ACC112 (cell line): ENCODE data around the gene TACC2.
A peak's percentile ranks its signal among the peaks of the same experiment; 100 is the strongest.
"Not testable (repeated sequence)": the region's sequence is repeated elsewhere in the genome, so short reads cannot be mapped to it uniquely, and the experiment has no call there.

ENCODE experiments used
- H2AFZ ChIP-seq: fragments of 200-600 bp; sonication (generic); one replicate; pipeline ENCODE4 v1.6.0; 2017; ENCODE audit warnings: antibody characterized with exemption, low read length; ENCODE audit not compliant: unreplicated experiment
- H3K27ac ChIP-seq: fragments of 200-600 bp; sonication (generic); 2 replicates; pipeline ENCODE4 v1.5.1; 2014; ENCODE audit warnings: low read depth, mild to moderate bottlenecking, antibody characterized with exemption, low read length, moderate library complexity
- H3K27me3 ChIP-seq: fragments of 200-600 bp; sonication (generic); 2 replicates; pipeline ENCODE4 v1.6.1; 2014; ENCODE audit warnings: mild to moderate bottlenecking, antibody characterized with exemption, low read length, moderate library complexity, mixed read lengths; ENCODE audit not compliant: insufficient read depth
- H3K36me3 ChIP-seq: fragments of 200-600 bp; sonication (generic); 2 replicates; pipeline ENCODE4 v1.6.1; 2016; ENCODE audit warnings: mild to moderate bottlenecking, antibody characterized with exemption, low read length, moderate library complexity, mixed read lengths; ENCODE audit not compliant: insufficient read depth
- H3K4me1 ChIP-seq: fragments of 200-600 bp; sonication (generic); one replicate; pipeline ENCODE4 v1.6.1; 2016; ENCODE audit warnings: low read length, mixed read lengths; ENCODE audit not compliant: insufficient read depth, unreplicated experiment, control insufficient read depth
- H3K4me3 ChIP-seq: fragments of 200-600 bp; sonication (generic); 2 replicates; pipeline ENCODE4 v1.5.1; 2014; ENCODE audit warnings: mild to moderate bottlenecking, low read depth, low read length
- H3K79me2 ChIP-seq: fragments of 200-600 bp; sonication (generic); one replicate; pipeline ENCODE4 v1.6.0; 2016; ENCODE audit warnings: low read length; ENCODE audit not compliant: control insufficient read depth, unreplicated experiment, insufficient read depth

TACC2 gene

DNA sequence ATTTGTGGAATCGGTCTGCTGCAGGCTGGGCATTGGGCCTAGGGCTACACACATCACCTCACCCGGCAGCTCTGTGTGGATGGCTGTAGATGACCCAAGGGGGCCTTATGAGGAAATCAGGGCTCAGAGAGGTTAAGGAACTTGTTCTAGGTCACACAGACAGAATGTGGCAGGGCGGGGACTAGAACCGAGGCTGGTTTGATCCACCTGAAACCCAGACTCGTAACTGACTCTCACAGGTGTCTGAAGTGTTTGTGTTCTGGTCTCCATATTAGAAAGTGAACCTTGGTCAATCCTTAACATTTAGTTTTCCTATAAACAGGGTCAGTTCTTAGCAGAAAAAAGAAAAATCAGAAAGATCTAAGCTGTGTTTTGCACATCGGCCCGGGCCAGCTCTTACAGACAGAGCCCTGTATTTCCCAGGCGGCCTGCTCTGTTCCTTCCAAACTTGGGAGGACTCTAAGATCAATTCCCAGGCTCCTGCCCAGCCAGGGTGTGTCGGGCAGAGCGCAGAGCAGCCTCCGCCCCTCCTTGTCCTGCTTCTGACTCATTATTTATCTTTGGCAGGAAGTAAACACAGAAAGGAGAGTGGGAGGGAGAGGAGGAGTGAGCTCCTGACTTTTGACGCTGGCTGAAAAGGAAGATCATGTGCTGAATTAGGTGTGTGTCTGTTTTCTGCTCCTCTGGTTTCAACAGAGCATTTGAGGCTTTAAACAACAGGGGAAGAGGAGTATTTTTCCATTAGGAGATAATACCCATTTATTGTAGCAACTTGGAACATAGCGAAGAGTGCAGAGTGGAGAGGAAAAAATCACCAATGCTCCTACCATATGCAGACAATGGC is 74.1 kb downstream of the TACC2 start:
- H3K4me3 ChIP-seq: no peak overlapping the region
- H3K36me3 ChIP-seq: no peaks in the 10 kb centered on the region
- H3K79me2 ChIP-seq: no peaks in the 10 kb centered on the region
- H3K27me3 ChIP-seq: no peaks in the 10 kb centered on the region
- peak overlapping the region; percentile 62 for H2AFZ ChIP-seq
- peaks cover 11% of the 10 kb centered on the region for H3K4me1 ChIP-seq
- H3K27ac ChIP-seq: peak overlapping the region; percentile 75

DNA sequence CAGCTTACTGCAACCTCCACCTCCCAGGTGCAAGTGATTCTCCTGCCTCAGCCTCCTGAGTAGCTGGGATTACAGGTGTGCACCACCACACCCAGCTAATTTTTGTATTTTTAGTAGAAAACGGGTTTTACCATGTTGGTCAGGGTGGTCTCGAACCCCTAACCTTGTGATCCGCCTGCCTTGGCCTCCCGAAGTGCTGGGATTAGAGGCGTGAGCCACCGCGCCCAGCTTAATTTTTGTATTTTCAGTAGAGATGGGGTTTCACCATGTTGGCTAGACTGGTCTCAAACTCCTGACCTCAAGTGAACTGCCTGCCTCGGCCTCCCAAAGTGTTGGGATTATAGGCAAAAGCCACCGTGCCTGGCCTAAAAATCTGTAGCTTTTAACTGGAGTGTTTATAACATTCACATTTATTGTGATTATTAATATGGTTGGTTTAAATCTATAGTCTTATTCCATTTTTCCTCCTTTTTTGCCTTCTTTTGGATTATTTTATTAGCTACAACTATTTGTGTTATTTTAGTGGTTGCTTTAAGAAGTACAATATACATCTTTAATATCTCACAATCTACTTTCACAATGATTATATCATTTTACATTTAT is 77.5 kb downstream of the TACC2 start:
- not testable (repeated sequence) for H3K4me3 ChIP-seq, H3K27ac ChIP-seq, H3K79me2 ChIP-seq, H3K27me3 ChIP-seq, H3K36me3 ChIP-seq, H2AFZ ChIP-seq
- peaks cover 19% of the 10 kb centered on the region for H3K4me1 ChIP-seq

DNA sequence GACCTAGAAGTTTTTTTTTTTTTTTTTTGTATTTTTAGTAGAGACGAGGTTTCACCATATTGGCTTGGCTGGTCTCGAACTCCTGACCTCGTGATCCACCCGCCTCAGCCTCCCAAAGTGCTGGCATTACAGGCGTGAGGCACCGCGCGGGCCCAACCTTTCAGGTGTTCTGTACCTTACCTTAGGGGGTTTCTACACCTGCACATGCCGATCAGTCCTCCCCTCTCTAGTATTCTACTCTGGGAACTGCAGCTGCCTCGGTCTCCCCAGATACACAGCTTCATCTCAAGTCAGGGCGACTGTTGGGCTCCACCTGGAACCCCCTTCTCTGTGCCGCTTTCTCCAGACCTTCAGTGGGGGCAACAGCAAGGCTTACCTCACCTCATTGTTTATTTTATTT is 79.9 kb downstream of the TACC2 start:
- Histone ChIP-seq H3K4me1 (peaks cover 8% of the 10 kb centered on the region), H2AFZ (no peak overlapping the region), H3K36me3 (no peaks in the 10 kb centered on the region), H3K27ac (no peak overlapping the region), H3K27me3 (no peaks in the 10 kb centered on the region), H3K4me3 (no peak overlapping the region), H3K79me2 (no peaks in the 10 kb centered on the region)

DNA sequence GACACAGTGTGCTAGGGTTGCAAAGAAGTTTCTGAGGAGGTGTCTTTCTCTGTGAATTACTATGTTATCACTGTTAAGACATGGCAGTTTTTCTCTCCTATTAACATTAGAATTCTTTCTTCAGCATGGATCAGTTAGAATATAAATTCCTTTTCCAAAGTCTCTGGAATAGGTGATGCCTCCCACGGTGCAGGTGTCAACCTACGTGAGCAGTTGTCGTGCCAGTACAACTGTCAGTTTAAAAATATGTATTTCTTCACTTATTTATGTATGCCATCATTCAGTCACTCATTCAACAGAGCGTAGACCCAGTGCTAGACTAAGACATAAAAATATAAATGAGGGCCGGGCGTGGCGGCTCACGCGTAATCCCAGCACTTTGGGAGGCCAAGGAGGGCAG is 83.5 kb downstream of the TACC2 start:
- Histone ChIP-seq H3K36me3 (no peaks in the 10 kb centered on the region), H3K27me3 (no peaks in the 10 kb centered on the region), H3K4me1 (peaks cover 8% of the 10 kb centered on the region), H3K27ac (no peak overlapping the region), H2AFZ (no peak overlapping the region), H3K79me2 (no peaks in the 10 kb centered on the region), H3K4me3 (no peak overlapping the region)

DNA sequence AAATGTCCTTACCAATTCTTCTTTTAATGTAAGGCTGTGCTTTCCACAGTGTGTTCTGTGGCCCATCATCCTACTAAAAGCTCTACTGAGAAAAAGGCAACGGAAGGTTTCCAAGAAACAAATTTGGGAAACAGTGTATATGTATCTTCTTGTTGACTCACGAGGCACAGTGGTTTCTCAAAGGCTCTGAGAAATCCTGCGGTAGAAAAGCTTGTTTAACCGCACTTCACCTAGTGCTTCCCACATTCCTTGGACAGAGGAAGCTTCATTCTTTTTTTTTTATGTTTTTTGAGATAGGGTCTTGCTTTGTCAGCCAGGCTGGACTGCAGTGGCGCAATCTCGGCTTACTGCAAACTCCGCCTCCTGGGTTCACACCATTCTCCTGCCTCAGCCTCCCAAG is 84.5 kb downstream of the TACC2 start:
- H3K4me1 ChIP-seq: peaks cover 8% of the 10 kb centered on the region
- H3K4me3 ChIP-seq: no peak overlapping the region
- H3K27me3 ChIP-seq: no peaks in the 10 kb centered on the region
- H3K79me2 ChIP-seq: no peaks in the 10 kb centered on the region
- H3K36me3 ChIP-seq: no peaks in the 10 kb centered on the region
- no peak overlapping the region for H2AFZ ChIP-seq
- H3K27ac ChIP-seq: no peak overlapping the region

DNA sequence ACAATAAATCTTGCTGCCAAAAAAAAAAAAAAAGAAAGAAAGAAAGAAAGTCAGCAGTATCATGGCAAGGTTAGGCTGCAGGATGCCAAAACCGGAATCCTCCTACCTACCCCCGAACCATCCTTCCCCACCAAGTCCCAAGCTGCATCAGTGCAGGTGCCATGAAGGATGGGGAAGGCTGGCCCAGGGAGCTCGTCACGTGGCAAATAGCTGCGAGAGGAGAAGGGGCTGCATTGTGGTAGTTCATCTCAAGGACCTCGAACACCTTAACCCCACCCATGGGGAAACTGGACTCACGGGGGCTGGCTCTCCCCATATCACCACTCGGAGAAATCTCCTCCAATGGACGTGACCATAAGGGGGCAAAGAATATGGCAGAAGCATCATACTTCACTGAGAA is 86.2 kb downstream of the TACC2 start:
- Histone ChIP-seq H3K27ac (no peak overlapping the region), H2AFZ (no peak overlapping the region)

DNA sequence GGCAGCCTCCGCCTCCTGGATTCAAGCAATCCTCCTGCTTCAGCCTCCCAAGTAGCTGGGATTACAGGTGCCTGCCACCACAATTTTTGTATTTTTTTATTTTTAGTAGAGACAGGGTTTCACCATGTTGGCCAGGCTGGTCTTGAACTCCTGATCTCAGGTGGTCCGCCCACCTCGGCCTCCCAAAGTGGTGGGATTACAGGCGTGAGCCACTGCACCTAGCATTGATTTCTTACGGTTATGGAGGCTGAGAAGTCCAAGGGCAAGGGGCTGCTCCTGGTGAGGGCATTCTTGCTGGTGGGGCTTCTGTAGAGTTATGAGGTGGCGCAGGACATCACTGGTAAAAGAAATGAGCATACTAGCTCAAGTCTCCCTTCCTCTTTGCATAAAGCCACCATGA is 86.9 kb downstream of the TACC2 start:
- H3K4me1 ChIP-seq, H3K4me3 ChIP-seq, H3K79me2 ChIP-seq, H2AFZ ChIP-seq, H3K36me3 ChIP-seq, H3K27me3 ChIP-seq, H3K27ac ChIP-seq: not testable (repeated sequence)

More for the DNA sequence above, 86.2 kb downstream of the TACC2 start:
- Histone ChIP-seq H3K36me3 (no peaks in the 10 kb centered on the region), H3K79me2 (no peaks in the 10 kb centered on the region), H3K4me3 (no peak overlapping the region), H3K4me1 (peaks cover under 1% of the 10 kb centered on the region), H3K27me3 (no peaks in the 10 kb centered on the region)

DNA sequence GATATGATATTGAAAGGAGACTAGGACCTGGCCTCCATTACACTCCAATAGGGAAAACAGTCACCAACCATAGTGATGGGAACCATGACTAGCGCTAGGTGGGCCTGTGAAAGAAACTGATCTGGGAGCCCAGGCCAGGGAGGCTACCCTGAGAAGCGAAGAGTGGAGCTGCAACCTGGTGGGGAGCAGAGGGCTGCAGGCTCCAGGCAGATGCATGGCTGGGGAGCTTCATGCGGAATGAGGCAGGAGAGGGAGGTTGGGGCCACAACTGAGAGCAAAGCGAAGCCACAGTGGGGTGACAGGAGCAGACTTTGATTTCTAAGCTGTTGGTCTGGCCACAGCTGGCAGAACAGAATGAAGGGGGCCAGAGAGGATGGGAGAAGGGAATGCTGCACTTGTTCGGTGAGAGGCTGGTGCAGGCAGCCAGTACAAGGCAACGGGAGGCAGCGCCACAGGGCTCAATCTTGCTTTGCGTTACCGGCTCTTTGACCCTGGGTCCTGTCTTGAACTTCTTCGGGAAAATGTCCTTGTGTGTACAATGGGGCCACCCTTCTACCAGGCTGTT is 88.4 kb downstream of the TACC2 start:
- H2AFZ ChIP-seq: no peak overlapping the region
- no peaks in the 10 kb centered on the region for H3K4me1 ChIP-seq
- H3K36me3 ChIP-seq: no peaks in the 10 kb centered on the region
- no peak overlapping the region for H3K27ac ChIP-seq
- H3K27me3 ChIP-seq: peaks cover under 1% of the 10 kb centered on the region
- H3K4me3 ChIP-seq: no peak overlapping the region
- no peaks in the 10 kb centered on the region for H3K79me2 ChIP-seq

DNA sequence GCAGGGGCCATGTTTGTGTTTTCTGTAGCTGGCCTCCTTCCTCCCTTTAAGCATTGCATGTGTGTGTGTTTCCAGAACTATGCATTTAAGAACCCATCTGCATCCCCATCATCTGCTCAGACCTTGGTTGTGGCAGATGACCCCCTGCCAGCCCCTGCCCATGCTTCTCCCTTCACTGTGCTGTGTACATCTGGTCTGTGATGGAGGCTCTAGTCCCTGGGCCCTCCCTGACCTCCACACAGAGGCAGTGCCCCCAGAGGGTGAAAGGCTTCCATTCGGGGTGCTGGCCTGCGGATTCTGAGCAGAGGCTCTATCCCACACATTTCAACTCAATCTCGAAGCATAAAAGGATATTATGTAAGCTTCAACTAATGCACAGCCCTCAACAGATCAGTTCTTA is 89.4 kb downstream of the TACC2 start:
- Histone ChIP-seq H3K79me2 (no peaks in the 10 kb centered on the region), H3K27me3 (peaks cover 10% of the 10 kb centered on the region), H3K36me3 (no peaks in the 10 kb centered on the region), H3K4me1 (no peaks in the 10 kb centered on the region), H2AFZ (no peak overlapping the region), H3K4me3 (no peak overlapping the region), H3K27ac (no peak overlapping the region)

DNA sequence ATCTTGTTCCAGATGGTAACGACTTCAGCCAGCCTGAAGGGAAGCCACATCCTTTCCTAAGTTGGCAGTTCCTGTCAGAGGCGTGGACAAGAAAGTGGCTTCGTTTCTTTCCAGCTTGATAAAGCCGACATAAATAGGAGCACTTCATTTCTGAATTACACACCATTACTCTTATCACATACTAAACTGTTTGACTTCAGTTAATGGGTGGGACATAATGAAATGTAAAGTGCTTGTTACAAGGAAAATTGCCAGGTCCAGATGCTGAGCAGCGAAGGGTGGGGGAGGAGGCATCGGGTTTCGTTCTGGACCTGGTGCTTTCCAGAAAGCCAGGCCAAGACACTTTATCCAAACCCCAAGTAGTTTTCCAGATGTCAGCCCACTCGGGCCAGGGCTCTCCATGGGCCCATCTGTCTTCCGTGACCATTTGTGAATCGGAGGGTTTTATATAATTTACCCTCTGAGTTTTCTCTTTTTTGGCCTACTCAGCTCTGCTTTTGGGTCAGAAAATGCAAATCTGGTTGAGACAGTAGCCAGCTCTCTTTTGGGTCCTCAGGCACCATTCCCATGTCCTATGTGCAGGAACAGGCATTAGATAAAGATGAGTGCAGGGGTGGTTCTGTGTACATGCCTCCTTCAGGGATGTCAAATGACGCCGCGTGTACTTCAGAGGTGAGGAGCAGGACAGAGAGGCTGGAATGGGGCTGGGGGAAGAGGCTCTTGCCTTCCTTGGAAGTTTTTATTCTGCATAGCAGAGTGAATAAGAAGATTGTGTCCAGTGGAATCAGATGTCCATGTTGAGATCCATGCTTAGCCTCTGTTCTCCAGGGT is 90.2 kb downstream of the TACC2 start:
- peaks cover 19% of the 10 kb centered on the region for H3K27me3 ChIP-seq
- H3K4me3 ChIP-seq: no peak overlapping the region
- H2AFZ ChIP-seq: no peak overlapping the region
- no peaks in the 10 kb centered on the region for H3K36me3 ChIP-seq
- no peak overlapping the region for H3K27ac ChIP-seq
- no peaks in the 10 kb centered on the region for H3K4me1 ChIP-seq
- H3K79me2 ChIP-seq: no peaks in the 10 kb centered on the region
